GM21390 (cell line): ENCODE measurements around the gene DNAH7.

Experiments
- ATAC-seq: cut with Tn5 transposase; IDR thresholded peaks from one replicate; pipeline ENCODE4 v1.9.1; 2021; ENCODE audit not compliant: unreplicated experiment

The DNAH7 gene

DNA sequence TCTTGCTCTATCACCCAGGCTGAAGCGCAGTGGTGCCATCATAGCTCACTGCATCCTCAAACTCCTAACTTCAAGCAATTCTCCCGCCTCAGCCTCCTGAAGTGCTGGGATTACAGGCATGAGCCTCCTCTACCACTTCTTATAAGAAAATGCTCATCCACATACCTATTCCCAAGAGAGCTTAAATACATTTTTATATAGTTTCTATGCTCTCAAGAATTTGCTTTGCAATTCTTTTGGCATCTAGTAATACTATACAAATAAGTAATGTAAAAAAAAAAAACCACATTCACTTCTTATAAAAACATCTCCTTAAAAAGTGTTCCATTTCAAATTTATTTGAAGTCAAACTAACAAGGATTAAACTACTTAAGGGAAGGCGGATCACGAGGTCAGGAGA lies 197.3 kb downstream of the DNAH7 start:
- no peak for ATAC-seq

GRCh38 chr2:195864316-195864715 lies 204.3 kb downstream of the DNAH7 start:
- ATAC-seq: no peak

DNA sequence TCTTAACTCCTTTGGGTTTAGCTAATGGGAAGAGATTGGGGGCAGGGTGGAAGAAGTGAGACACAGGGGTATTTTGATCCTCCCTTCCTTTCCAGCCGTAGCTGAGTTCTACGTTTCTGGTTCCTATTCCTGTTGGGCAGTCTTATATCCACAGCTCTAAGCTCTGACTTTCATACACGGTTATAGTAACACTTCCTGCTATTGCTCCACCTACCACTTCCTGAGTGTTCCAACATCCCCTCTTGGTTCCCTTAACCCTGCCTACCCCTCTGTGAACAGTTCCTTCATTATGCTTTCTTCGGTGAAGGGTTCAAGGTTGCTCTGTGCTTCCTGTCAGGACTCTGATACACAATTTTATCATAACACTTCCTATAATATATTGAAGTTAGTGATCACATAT lies 205.1 kb downstream of the DNAH7 start:
- no peak for ATAC-seq

- ATAC-seq: no peak
Measured at GRCh38 chr2:195863121-195863520, 205.5 kb downstream of the DNAH7 start.

DNA sequence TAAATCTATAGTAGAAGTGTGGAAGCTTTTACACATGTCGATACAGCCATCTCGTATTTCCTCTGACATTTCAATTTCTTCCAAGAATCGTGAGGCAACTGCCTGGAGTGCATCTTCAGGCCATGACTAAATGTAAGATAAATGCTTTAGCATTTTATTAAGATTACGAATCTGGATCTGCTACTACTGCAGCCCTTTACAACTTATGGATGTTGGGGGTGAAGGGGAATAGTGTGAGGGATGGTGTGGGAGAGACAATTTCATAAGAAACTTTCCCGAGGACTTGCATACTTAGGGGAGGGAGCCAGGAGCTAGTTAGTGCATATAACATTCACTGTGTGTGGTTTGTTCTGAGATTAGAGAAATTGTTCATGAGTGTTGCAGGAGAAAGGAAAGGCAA lies 206.8 kb downstream of the DNAH7 start:
- no peak for ATAC-seq

GRCh38 chr2:195859513-195859912 lies 209.1 kb downstream of the DNAH7 start:
- ATAC-seq: no peak

DNA sequence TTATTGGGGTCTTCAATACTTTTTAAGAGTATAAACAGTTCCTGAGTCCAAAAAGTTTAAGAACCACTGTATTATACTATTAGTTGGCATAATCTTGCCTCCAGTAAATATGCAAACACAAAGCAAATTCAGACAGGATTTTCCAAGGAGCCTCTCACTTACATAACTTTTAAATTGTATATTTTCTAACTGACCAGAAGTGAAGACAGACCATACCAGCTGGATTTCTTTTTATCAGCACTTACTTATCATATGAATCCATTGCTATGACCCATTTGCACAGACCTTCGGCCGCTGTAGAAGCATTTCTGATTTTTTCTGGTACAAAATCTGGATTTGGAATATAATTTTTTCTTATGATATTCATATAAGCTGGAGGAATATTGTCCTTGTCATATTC lies 211.5 kb downstream of the DNAH7 start:
- no peak for ATAC-seq

- ATAC-seq: no peak
Measured at GRCh38 chr2:195850764-195851163, 217.9 kb downstream of the DNAH7 start.

DNA sequence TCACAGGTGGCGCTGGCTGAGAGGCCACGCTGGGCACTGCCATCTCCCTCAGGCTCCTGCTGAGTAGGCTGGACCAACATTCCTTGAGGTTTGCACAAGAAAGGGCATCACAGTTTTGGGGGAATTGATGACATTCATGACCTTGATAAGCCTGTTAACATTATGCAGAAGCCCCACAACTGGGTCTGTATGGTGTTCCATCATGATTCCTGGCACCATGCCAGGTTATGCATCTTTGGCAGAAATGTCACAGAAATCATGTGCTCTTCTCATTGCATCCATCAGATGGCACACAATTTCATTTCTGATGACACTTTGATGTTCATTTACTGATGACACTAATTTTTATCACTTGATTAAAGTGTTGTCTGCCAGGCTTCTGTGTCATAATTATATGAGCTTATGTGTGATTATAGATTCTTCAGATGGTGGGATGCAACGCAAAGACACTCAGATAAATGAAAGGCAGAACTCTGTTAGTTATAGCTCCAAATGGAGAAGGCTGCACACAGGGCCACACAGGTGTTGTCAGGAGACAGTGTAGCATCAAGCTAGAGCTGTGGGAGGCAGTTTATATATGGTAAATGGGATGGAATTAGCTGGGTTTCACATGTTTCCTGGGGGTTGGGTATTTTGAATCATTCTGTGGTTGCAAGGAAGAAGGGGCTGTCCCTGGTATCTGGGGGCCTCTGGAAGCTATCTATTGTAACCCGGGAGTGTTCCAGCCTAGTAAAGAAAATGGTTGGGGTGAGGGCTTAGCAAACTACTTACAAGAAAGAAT lies 220.3 kb downstream of the DNAH7 start:
- no peak for ATAC-seq

DNA sequence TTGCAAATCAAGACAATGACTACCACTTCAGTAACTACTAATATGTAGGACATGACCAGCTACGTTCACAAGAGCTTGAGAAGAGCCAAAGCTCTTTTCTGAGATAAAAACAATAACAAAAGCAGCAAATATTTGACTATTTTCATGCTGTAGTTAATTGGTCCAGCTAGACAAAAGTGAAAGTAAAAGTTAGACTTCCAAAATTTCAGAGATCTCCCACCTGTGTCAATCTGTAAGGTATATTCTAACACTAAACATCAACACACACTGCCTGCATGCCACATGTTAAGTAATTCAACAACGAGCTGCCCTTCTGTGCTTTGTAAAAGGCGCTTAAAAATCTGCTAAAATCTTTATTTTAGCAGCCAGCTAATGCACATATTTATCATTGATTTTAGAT lies 225.7 kb downstream of the DNAH7 start:
- ATAC-seq: peak; percentile 40

GRCh38 chr2:195838002-195838401 lies 230.6 kb downstream of the DNAH7 start:
- no peak for ATAC-seq

DNA sequence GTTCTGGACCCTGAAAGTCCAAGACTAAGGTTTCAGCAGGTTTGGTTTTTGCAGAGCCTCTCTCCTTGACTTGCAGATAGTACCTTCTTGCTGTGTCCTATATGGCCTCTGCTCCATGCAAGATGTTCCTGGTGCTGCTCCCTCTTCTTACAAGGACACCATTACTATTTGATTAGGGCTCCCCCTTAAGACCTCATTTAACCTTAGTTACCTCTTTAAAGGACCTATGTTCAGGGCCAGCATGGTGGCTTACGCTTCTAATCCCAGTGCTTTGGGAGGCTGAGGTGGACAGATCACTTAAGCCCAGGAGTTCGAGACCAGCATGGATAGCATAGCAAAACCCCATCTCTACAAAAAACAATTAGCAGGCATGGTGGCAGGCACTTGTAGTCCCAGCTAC lies 232.6 kb downstream of the DNAH7 start:
- ATAC-seq: no peak

- ATAC-seq: no peak
Measured at GRCh38 chr2:195834836-195835235, 233.8 kb downstream of the DNAH7 start.

GRCh38 chr2:195830968-195831950 lies 237.4 kb downstream of the DNAH7 start:
- no peak for ATAC-seq

GRCh38 chr2:195824478-195824877 lies 244.2 kb downstream of the DNAH7 start:
- ATAC-seq: no peak

DNA sequence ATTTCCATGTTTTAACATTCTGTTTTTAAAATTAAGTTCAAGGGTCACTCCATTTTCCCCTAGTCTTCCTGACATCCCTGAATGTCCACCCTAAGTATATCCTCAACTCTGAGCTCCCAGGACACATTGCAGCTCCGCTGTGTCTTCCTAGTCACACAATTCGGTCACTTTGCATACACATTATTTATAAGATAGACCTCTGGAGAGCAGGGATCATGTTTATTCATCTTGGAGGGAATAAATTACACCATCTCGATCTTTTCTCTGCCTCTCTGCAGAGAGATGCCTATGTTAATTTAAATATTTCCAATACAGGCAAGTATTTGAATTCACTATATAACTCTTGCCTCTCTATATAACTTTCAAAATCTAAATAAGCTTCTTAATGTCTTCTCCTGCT lies 245.4 kb downstream of the DNAH7 start:
- no peak for ATAC-seq

GRCh38 chr2:195821566-195821932 lies 247.1 kb downstream of the DNAH7 start:
- no peak for ATAC-seq

DNA sequence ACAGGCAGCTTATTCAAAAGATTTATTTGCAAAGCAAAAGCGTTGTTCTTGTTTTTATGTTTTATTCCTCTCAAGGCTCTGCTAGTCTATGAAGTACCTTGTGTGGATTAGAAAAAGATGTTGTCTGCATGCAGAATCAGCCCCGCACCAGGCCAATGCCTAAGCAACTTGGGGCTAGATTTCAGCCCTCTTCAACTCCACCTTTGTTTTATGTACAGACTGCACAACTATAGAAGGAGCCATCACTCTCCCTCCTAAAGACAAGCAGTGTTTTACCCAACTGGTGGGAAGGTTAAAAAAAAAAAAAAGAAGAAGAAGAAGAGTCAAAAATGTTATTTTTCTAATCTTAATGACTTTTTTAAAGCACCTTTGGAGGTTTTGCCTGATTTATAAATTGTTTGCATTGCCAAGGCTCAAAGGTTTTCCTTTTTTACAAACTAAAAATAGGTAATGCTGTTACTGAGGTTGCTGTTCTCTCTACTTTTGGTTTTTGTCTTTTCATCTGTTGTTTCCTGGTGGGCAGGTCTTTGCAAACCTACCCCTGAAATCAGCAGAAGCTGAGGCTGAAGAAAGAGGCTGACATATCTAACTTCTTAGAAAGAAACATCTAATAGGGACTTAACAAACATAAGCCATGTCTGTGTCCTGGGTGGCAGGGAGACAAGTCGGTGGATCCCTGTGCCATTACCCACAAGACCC lies 247.6 kb downstream of the DNAH7 start:
- ATAC-seq: no peak

DNA sequence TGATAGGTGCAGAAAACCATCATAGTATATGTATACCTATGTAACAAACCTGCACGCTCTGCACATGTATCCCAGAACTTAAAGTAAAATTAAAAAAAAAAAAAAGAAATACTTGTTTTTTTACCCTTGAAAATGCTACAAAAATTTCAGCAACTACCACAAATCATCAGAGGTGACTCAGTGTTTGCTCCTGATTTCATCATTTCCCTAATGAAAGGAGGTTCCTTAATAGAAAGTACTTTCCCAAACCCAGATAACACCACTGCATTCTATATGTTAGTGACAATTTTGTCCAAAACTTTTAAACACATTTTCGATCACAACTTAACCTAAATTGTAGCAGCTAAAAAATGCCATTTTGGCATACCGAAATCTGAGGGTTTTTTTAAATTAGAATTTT lies 248.3 kb downstream of the DNAH7 start:
- no peak for ATAC-seq

- no peak for ATAC-seq
Measured at GRCh38 chr2:195819276-195819675, 249.4 kb downstream of the DNAH7 start.

DNA sequence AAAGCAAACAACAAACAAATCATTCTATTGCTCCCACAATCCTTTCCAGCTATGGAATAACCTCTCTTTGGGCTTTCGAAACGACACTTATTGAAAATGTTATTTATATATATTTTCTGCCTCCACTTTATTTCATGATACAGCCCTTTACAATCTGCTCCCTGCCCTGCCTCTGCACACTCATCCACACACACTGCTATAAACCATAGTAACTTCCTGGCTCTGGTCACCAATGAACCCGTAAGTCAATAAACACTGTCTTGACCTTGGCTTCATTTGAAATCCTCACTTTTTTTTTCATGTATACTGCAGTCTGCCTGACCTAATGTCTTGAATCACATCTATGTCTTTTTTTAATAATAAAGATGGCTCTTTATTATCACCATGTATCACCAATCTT lies 250.1 kb downstream of the DNAH7 start:
- no peak for ATAC-seq

- ATAC-seq: no peak
Measured at GRCh38 chr2:195818106-195818505, 250.5 kb downstream of the DNAH7 start.
